ENCODE measurements around the gene CPA1. TPM values are rescaled to one million over a fixed set of nuclear protein-coding genes. Genes with fewer than 3 reads are reported as not detected.

Gene CPA1
- polyA plus RNA-seq, 1 experiment: 0.10 TPM

DNA sequence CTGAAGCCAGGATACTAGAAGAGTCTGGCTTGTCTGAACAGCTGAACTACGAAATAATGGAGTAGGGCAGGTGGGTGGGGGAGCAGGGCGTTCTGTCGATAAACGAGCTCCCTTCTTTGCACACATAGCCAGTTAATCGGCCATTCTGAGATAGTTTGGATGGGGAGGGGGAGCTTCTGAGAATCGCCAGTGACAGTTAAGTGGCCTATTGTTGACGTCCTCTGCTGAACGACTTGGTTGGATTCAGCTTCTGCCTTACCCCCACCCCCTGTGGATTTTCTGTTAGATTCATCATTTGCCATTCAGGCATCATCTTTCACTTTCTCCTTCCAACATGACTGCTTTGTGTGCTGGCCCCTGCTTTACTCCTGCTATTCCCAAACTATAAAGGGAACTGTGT is 35.2 kb upstream of the CPA1 start:
- TF ChIP-seq, protein P1, sequence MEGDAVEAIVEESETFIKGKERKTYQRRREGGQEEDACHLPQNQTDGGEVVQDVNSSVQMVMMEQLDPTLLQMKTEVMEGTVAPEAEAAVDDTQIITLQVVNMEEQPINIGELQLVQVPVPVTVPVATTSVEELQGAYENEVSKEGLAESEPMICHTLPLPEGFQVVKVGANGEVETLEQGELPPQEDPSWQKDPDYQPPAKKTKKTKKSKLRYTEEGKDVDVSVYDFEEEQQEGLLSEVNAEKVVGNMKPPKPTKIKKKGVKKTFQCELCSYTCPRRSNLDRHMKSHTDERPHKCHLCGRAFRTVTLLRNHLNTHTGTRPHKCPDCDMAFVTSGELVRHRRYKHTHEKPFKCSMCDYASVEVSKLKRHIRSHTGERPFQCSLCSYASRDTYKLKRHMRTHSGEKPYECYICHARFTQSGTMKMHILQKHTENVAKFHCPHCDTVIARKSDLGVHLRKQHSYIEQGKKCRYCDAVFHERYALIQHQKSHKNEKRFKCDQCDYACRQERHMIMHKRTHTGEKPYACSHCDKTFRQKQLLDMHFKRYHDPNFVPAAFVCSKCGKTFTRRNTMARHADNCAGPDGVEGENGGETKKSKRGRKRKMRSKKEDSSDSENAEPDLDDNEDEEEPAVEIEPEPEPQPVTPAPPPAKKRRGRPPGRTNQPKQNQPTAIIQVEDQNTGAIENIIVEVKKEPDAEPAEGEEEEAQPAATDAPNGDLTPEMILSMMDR (IDR thresholded peaks at IDR 0.05; ENCODE audit: insufficient read depth, low read depth, low read length): no peak
- ChIA-PET CTCF (interaction anchor here (1.3 kb wide), 1 partner anchor 66 kb away, joined by 3 read pairs; no protein-coding TSS in a partner anchor), POLR2A (interaction anchor here (0.6 kb wide), 2 partner anchors 50 to 577 kb away, joined by 3 to 10 read pairs; no protein-coding TSS in a partner anchor)
- Histone ChIP-seq H3K27me3 (ENCODE audit: control insufficient read depth, insufficient read depth, low read length) (no peaks in the 10 kb centered on the region), H3K4me3 (ENCODE audit: low read depth, low read length) (no peak overlapping the region), H3K36me3 (ENCODE audit: control insufficient read depth, insufficient read depth, low read length) (no peaks in the 10 kb centered on the region)
- DNase-seq (ENCODE audit: low read depth): no peak

DNA sequence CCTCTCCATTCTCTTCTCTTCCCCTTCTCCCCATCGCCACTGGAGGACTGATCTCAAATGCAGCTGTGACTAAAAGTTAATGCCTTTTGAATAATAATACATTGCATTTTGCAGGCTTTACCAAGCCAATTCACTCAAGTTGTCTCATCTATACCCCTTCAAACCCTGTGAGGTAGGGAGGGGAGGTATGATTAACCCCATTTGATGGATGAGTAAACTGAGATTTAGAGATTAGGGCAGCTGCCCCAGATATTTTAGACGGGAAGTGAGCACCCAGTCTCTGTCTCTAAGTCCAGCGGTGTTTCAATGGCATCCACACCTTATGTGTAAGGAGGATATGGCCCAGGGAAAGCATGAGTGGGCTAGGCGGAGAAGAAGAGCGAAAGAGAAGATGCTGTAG is 34.6 kb upstream of the CPA1 start:
- no peak overlapping the region for H3K4me3 ChIP-seq (ENCODE audit: low read depth, low read length)
- no peaks in the 10 kb centered on the region for H3K27me3 ChIP-seq (ENCODE audit: control insufficient read depth, insufficient read depth, low read length)
- ChIA-PET CTCF (interaction anchor here (1.3 to 1.7 kb wide), 2 partner anchors 67 to 68 kb away, joined by 3 to 4 read pairs; no protein-coding TSS in a partner anchor), POLR2A (no interaction called here)
- no peak for DNase-seq (ENCODE audit: low read depth)
- H3K36me3 ChIP-seq (ENCODE audit: control insufficient read depth, insufficient read depth, low read length): no peaks in the 10 kb centered on the region
- TF ChIP-seq, protein P1 (IDR thresholded peaks at IDR 0.05; ENCODE audit: insufficient read depth, low read depth, low read length): no peak

DNA sequence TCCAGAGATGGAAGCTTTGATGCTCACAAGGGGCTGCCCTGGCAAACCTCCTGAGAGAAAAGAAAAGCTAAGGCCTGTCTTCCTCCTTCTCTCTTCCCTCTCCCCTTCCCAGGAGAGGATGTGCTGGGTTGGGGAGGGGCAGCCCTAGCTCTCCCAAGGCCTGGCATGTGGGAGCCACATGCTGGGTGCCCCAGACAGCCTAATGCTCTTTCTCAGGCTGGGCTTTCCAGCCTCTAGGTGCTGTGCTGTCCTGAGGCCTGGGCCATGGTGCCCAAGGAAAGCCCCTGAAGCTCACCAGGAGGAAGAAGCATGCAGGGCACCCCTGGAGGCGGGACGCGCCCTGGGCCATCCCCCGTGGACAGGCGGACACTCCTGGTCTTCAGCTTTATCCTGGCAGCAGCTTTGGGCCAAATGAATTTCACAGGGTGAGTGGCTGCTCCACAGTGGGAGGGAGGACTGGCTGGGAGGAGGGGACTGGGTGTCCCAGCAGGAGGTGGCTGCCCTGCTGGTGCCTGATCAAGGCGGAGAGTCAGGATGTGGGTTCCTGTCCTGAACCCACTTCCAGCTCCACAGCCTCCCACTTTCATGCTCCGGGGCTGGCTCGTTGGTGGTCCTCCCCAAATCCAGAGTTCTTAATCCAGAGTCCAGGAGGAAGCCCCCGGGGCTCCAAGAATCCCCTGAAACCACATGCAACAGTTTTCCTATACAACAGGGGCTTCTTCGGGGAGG is 34.0 kb upstream of the CPA1 start:
- H3K4me3 ChIP-seq (ENCODE audit: low read depth, low read length): no peak overlapping the region
- POLR2A ChIA-PET: no interaction called here
- CTCF ChIA-PET: interaction anchor here (1.6 to 1.7 kb wide), 2 partner anchors 12 to 68 kb away, joined by 3 to 4 read pairs; no protein-coding TSS in a partner anchor
- TF ChIP-seq, protein P1 (IDR thresholded peaks at IDR 0.05; ENCODE audit: insufficient read depth, low read depth, low read length): no peak
- no peak for DNase-seq (ENCODE audit: low read depth)
- no peaks in the 10 kb centered on the region for H3K36me3 ChIP-seq (ENCODE audit: control insufficient read depth, insufficient read depth, low read length)
- no peaks in the 10 kb centered on the region for H3K27me3 ChIP-seq (ENCODE audit: control insufficient read depth, insufficient read depth, low read length)

DNA sequence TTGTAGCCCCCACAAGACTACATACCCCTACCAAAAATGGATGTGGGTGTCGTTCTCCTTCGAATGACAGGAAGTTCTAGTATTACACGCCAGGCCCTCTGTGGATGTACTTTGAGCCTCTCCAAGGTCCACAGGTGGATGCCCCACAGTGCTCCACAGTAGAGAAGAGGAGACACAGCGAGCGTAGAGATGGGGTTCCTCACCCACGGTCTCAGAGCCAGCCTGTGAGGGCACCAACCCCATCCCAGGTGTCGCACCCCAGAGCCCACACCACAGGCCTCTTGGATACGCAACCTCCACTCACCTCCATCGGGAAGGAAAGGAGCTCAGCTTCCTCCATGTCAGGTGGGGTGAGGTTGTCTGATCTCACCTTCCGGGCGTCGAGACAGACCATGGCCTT is 33.4 kb upstream of the CPA1 start:
- H3K27me3 ChIP-seq (ENCODE audit: control insufficient read depth, insufficient read depth, low read length): no peaks in the 10 kb centered on the region
- TF ChIP-seq, protein P1 (IDR thresholded peaks at IDR 0.05; ENCODE audit: insufficient read depth, low read depth, low read length): no peak
- DNase-seq (ENCODE audit: low read depth): no peak
- H3K4me3 ChIP-seq (ENCODE audit: low read depth, low read length): no peak overlapping the region
- POLR2A ChIA-PET: no interaction called here
- CTCF ChIA-PET: interaction anchor here (1.6 to 1.7 kb wide), 2 partner anchors 13 to 69 kb away, joined by 3 to 4 read pairs; no protein-coding TSS in a partner anchor
- H3K36me3 ChIP-seq (ENCODE audit: control insufficient read depth, insufficient read depth, low read length): no peaks in the 10 kb centered on the region

DNA sequence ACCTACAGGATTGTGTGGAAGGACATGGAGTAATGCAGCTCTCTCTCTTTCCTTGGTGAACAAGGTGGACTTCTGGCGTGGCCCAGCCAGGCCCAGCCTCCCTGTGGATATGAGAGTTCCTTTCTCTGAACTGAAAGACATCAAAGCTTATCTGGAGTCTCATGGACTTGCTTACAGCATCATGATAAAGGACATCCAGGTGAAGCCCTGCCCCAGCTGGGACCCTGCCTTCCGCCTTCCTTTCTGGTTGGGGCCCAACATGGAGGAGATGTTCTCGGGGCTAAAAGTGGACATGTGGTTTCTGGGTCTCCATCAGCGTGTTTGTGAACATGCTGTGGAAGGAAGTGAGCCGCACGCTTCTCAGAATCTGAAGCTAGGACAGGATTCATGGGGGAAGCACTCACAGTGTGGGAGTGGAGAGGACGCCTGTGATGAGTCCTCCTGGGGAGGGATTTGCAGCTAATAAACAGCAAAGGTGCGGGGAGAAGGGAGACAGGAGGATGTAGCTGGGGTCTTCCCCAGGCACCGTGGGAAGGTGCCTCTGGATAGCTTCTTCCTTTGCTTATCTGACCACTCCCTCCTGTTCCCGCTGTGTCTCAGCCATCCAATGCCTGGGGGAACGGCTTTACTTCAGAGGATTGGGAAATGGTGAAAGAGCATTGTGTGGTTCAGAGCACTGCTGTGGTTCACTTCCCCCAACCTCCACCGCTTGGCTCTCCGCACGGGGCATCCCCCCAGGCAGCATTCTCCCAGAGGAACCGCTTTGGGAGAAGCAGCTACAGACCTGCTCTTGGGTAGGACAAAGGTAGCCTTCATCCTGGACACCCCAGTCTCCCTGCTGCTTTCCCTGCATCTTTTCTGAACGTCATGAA is 30.1 kb upstream of the CPA1 start:
- ChIA-PET POLR2A (interaction anchor here (0.6 kb wide), 1 partner anchor 21 kb away, joined by 6 read pairs; no protein-coding TSS in a partner anchor), CTCF (no interaction called here)
- Histone ChIP-seq H3K4me3 (ENCODE audit: low read depth, low read length) (no peak overlapping the region), H3K36me3 (ENCODE audit: control insufficient read depth, insufficient read depth, low read length) (no peaks in the 10 kb centered on the region), H3K27me3 (ENCODE audit: control insufficient read depth, insufficient read depth, low read length) (no peaks in the 10 kb centered on the region)
- no peak for DNase-seq (ENCODE audit: low read depth)
- TF ChIP-seq, protein P1 (IDR thresholded peaks at IDR 0.05; ENCODE audit: insufficient read depth, low read depth, low read length): no peak

Data from BJ (cell line).